CD4-positive, alpha-beta memory T cell (primary cell): ENCODE results near the gene PRMT5. TPM values are rescaled to one million over a fixed set of nuclear protein-coding genes. Genes with fewer than 3 reads are reported as not detected.
"Not testable (repeated sequence)": the region's sequence is repeated elsewhere in the genome, so short reads cannot be mapped to it uniquely, and the experiment has no call there.

Experiments used
- CTCF ChIA-PET: fragments of 350-600 bp; sonication (Branson Sonifier 250); formaldehyde crosslinking; loops from one replicate; lab custom pipeline; 2021; ENCODE audit warnings: inconsistent platforms; ENCODE audit not compliant: partially characterized antibody; lab: Charles Lee
- POLR2A ChIA-PET: fragments of 350-600 bp; sonication (Branson Sonifier 250); formaldehyde crosslinking; loops from one replicate; lab custom pipeline; 2021; ENCODE audit not compliant: partially characterized antibody; lab: Charles Lee
- DNase-seq, 5 donors: peaks; one replicate each; pipeline versions ENCODE4 v3.0.0 to v3.0.0-alpha.2; 2020 to 2022; ENCODE audit warnings: mixed read lengths in 1 of 5
- H3K27ac ChIP-seq: one replicate; pipeline ENCODE4 v1.7.0; 2013; ENCODE audit warnings: low read depth, low read length
- H3K27me3 ChIP-seq: 2 replicates; pipeline ENCODE4 v1.7.0; 2013; ENCODE audit warnings: mild to moderate bottlenecking, low read length, moderate library complexity; ENCODE audit not compliant: insufficient read depth
- H3K36me3 ChIP-seq: 2 replicates; pipeline ENCODE4 v1.7.0; 2013; ENCODE audit warnings: mild to moderate bottlenecking, low read length, moderate library complexity; ENCODE audit not compliant: insufficient read depth
- H3K4me1 ChIP-seq: 2 replicates; pipeline ENCODE4 v1.7.0; 2013; ENCODE audit warnings: mild to moderate bottlenecking, low read length, moderate library complexity; ENCODE audit not compliant: insufficient read depth
- H3K4me3 ChIP-seq, 2 donors: one replicate each; pipeline ENCODE4 v1.7.0; 2013; ENCODE audit warnings: low read length in 2 of 2, mild to moderate bottlenecking in 1 of 2
- H3K9me3 ChIP-seq, 2 donors: one replicate each; pipeline ENCODE4 v1.7.0; 2013; ENCODE audit warnings: low read length in 2 of 2, control low read depth in 1 of 2; ENCODE audit not compliant: control insufficient read depth in 1 of 2
- H3K27ac Mint-ChIP-seq, 7 donors: one replicate each; pipeline ENCODE4 v1.8.0; 2020 to 2021; ENCODE audit warnings: mixed read lengths in 7 of 7, mild to moderate bottlenecking in 6 of 7, inconsistent platforms in 3 of 7, moderate library complexity in 3 of 7
- H3K27me3 Mint-ChIP-seq, 2 donors: one replicate each; pipeline ENCODE4 v1.8.0; 2020 to 2021; ENCODE audit warnings: mixed read lengths in 2 of 2
- H3K36me3 Mint-ChIP-seq, 2 donors: one replicate each; pipeline ENCODE4 v1.8.0; 2020 to 2021; ENCODE audit warnings: mixed read lengths in 2 of 2, inconsistent platforms in 1 of 2, mild to moderate bottlenecking in 1 of 2
- H3K4me1 Mint-ChIP-seq, 4 donors: one replicate each; pipeline ENCODE4 v1.8.0; 2020 to 2021; ENCODE audit warnings: mixed read lengths in 4 of 4, mild to moderate bottlenecking in 1 of 4
- H3K4me3 Mint-ChIP-seq, 8 donors: one replicate each; pipeline ENCODE4 v1.8.0; 2020 to 2021; ENCODE audit warnings: mixed read lengths in 8 of 8, mild to moderate bottlenecking in 7 of 8, moderate library complexity in 6 of 8, inconsistent platforms in 3 of 8
- H3K9me3 Mint-ChIP-seq, 8 donors: one replicate each; pipeline ENCODE4 v1.8.0; 2020 to 2021; ENCODE audit warnings: mixed read lengths in 8 of 8, mild to moderate bottlenecking in 5 of 8, inconsistent platforms in 3 of 8, moderate library complexity in 1 of 8
- intact Hi-C: fragments of 100-400 bp; cut with micrococcal nuclease; formaldehyde crosslinking; loops from one replicate; pipeline ENCODE4 v1.15.1; 2023
- polyA plus RNA-seq, 2 donors: library from polyadenylated mRNA; unstranded; fragments of 300-500 nt; fragmentation: Illumina TruSeq; gene quantifications; one replicate each; pipeline ENCODE4 v1.2.3, GENCODE V29; 2021
- total RNA-seq, 2 experiments: library from RNA; stranded (reverse); gene quantifications; one replicate each; pipeline ENCODE4 v1.2.3, GENCODE V29; 2021

Gene PRMT5
- total and polyA plus RNA-seq, 4 experiments from 2014 or later: 25.8 to 65.1 (median 40.6) TPM

- Mint-ChIP-seq H3K27me3 (no peaks in the 10 kb centered on the region), H3K27ac (peak overlapping the region; percentile 92 to 95 (median 93)), H3K9me3 (no peaks in the 10 kb centered on the region), H3K36me3 (peaks cover 5 to 15% of the 10 kb centered on the region in 2 donors), H3K4me1 (peaks cover 13 to 22% (median 16%) of the 10 kb centered on the region in 4 donors), H3K4me3 (peak overlapping the region; percentile 91 to 94 (median 92))
- POLR2A ChIA-PET: interaction anchor here (0.7 to 3.5 kb wide), 18 partner anchors 9 to 400 kb away, joined by 3 to 36 read pairs (median 6); partner anchors contain the start of genes ACIN1, AJUBA, C14orf119 and LRP10
- H3K9me3 ChIP-seq: no peaks in the 10 kb centered on the region
- H3K27me3 ChIP-seq: no peaks in the 10 kb centered on the region
- peak in 1 of 5 donors; percentile 11 for DNase-seq
- peaks cover 16% of the 10 kb centered on the region for H3K4me1 ChIP-seq
- intact Hi-C loops: loop anchor here (1.0 kb wide), 1 partner anchor 85 kb away; the partner anchor contains the start of gene LRP10
- peak overlapping the region; percentile 30 to 89 for H3K4me3 ChIP-seq
- no peaks in the 10 kb centered on the region for H3K36me3 ChIP-seq
- CTCF ChIA-PET: interaction anchor here (0.6 to 23.8 kb wide), 18 partner anchors 7 to 1042 kb away, joined by 3 to 395 read pairs (median 6); partner anchors contain the start of genes AJUBA, CDH24 and PRMT5
- H3K27ac ChIP-seq: peak overlapping the region; percentile 79
Measured at GRCh38 chr14:22955702-22956569, 26.8 kb upstream of the PRMT5 start.

- no peaks in the 10 kb centered on the region for H3K27me3 Mint-ChIP-seq
- peaks cover 13 to 30% of the 10 kb centered on the region in 2 donors for H3K36me3 Mint-ChIP-seq
- POLR2A ChIA-PET: no interaction called here
- no peaks in the 10 kb centered on the region for H3K27me3 ChIP-seq
- H3K4me1 Mint-ChIP-seq: peaks cover 13 to 18% (median 15%) of the 10 kb centered on the region in 4 donors
- peak overlapping the region in 2 of 7 donors; percentile 61 to 66 for H3K27ac Mint-ChIP-seq
- H3K4me3 ChIP-seq: no peak overlapping the region
- intact Hi-C loops: no loop called here
- H3K27ac ChIP-seq: no peak overlapping the region
- no peak for DNase-seq
- CTCF ChIA-PET: no interaction called here
- H3K36me3 ChIP-seq: peaks cover 1% of the 10 kb centered on the region
- no peaks in the 10 kb centered on the region for H3K9me3 Mint-ChIP-seq
- no peak overlapping the region for H3K4me3 Mint-ChIP-seq
- no peaks in the 10 kb centered on the region for H3K9me3 ChIP-seq
- H3K4me1 ChIP-seq: peaks cover 11% of the 10 kb centered on the region
Measured at GRCh38 chr14:22952418-22952817, 23.2 kb upstream of the PRMT5 start.

GRCh38 chr14:22951795-22952194 is 22.6 kb upstream of the PRMT5 start:
- H3K27ac ChIP-seq, H3K27me3 ChIP-seq, H3K4me3 Mint-ChIP-seq, H3K27me3 Mint-ChIP-seq, H3K9me3 ChIP-seq, H3K36me3 ChIP-seq, intact Hi-C loops, DNase-seq, H3K4me3 ChIP-seq, H3K4me1 ChIP-seq, H3K9me3 Mint-ChIP-seq, POLR2A ChIA-PET: not testable (repeated sequence)
- peaks cover 13 to 17% (median 15%) of the 10 kb centered on the region in 4 donors for H3K4me1 Mint-ChIP-seq
- CTCF ChIA-PET: interaction anchor here (1.1 to 1.5 kb wide), 2 partner anchors 31 to 117 kb away, joined by 3 read pairs; partner anchors contain the start of gene AJUBA
- peak overlapping the region in 2 of 7 donors; percentile 8 to 20 for H3K27ac Mint-ChIP-seq
- peaks cover 18 to 36% of the 10 kb centered on the region in 2 donors for H3K36me3 Mint-ChIP-seq

- Mint-ChIP-seq H3K4me3 (no peak overlapping the region), H3K27ac (peak overlapping the region in 2 of 7 donors; percentile 53 to 80), H3K4me1 (peaks cover 0 to 5% (median 2%) of the 10 kb centered on the region in 4 donors), H3K27me3 (no peaks in the 10 kb centered on the region), H3K9me3 (no peaks in the 10 kb centered on the region), H3K36me3 (peaks cover 27 to 40% of the 10 kb centered on the region in 2 donors)
- H3K4me1 ChIP-seq: no peaks in the 10 kb centered on the region
- H3K27me3 ChIP-seq: no peaks in the 10 kb centered on the region
- H3K9me3 ChIP-seq: no peaks in the 10 kb centered on the region
- no peak for DNase-seq
- H3K27ac ChIP-seq: no peak overlapping the region
- peaks cover 6% of the 10 kb centered on the region for H3K36me3 ChIP-seq
- H3K4me3 ChIP-seq: no peak overlapping the region
- ChIA-PET POLR2A (interaction anchor here (0.6 to 2.0 kb wide), 2 partner anchors 11 to 50 kb away, joined by 3 to 6 read pairs; partner anchors contain the start of gene HAUS4), CTCF (interaction anchor here (0.5 to 4.4 kb wide), 8 partner anchors 16 to 302 kb away, joined by 3 to 22 read pairs (median 3); partner anchors contain the start of gene PRMT5)
- intact Hi-C loops: no loop called here
Measured at GRCh38 chr14:22945642-22946041, 16.5 kb upstream of the PRMT5 start.

- DNase-seq: no peak
- ChIA-PET POLR2A (interaction anchor here (0.9 kb wide), 1 partner anchor 9 kb away, joined by 4 read pairs; no protein-coding TSS in a partner anchor), CTCF (interaction anchor here (0.6 to 2.9 kb wide), 6 partner anchors 10 to 362 kb away, joined by 3 to 11 read pairs (median 3); partner anchors contain the start of gene PRMT5)
- Histone ChIP-seq H3K36me3 (no peaks in the 10 kb centered on the region), H3K4me3 (no peak overlapping the region), H3K27ac (no peak overlapping the region), H3K9me3 (no peaks in the 10 kb centered on the region), H3K4me1 (no peaks in the 10 kb centered on the region), H3K27me3 (no peaks in the 10 kb centered on the region)
- Mint-ChIP-seq H3K4me3 (no peak overlapping the region), H3K27me3 (no peaks in the 10 kb centered on the region), H3K9me3 (no peaks in the 10 kb centered on the region), H3K4me1 (peaks cover 0 to 6% (median under 1%) of the 10 kb centered on the region in 4 donors), H3K36me3 (peaks cover 7 to 13% of the 10 kb centered on the region in 2 donors), H3K27ac (peak overlapping the region in 1 of 7 donors; percentile 1)
- intact Hi-C loops: no loop called here
Measured at GRCh38 chr14:22939684-22940083, 10.5 kb upstream of the PRMT5 start.

- Histone ChIP-seq H3K27me3 (no peaks in the 10 kb centered on the region), H3K36me3 (no peaks in the 10 kb centered on the region), H3K4me1 (peaks cover 1% of the 10 kb centered on the region), H3K27ac (no peak overlapping the region), H3K4me3 (no peak overlapping the region), H3K9me3 (no peaks in the 10 kb centered on the region)
- Mint-ChIP-seq H3K36me3 (peaks cover 0 to 3% of the 10 kb centered on the region in 2 donors), H3K4me1 (peaks cover 3 to 12% (median 7%) of the 10 kb centered on the region in 4 donors), H3K27ac (no peak overlapping the region), H3K9me3 (no peaks in the 10 kb centered on the region), H3K27me3 (no peaks in the 10 kb centered on the region), H3K4me3 (no peak overlapping the region)
- POLR2A ChIA-PET: no interaction called here
- intact Hi-C loops: no loop called here
- no peak for DNase-seq
- CTCF ChIA-PET: interaction anchor here (0.9 to 2.4 kb wide), 10 partner anchors 8 to 365 kb away, joined by 3 to 7 read pairs (median 3); no protein-coding TSS in a partner anchor
Measured at GRCh38 chr14:22935156-22935555, 6.0 kb upstream of the PRMT5 start.
